Fibroblast of lung (primary cell): ENCODE data around the gene TMEM82.

Experiments used
- CTCF ChIP-seq, 2 donors: IDR thresholded peaks in 1 of 2; conservative IDR thresholded peaks in 1 of 2; 1 replicate in 1 of 2; 2 replicates in 1 of 2; pipeline ENCODE4 v1.5.1; 2011 to 2012; ENCODE audit warnings: low read length in 2 of 2, control low read depth in 1 of 2, inconsistent platforms in 1 of 2, low read depth in 1 of 2, mild to moderate bottlenecking in 1 of 2
- EZH2 ChIP-seq: IDR thresholded peaks from 2 replicates; pipeline ENCODE4 v1.5.1; 2012; ENCODE audit warnings: low read length, control low read depth, mild to moderate bottlenecking; ENCODE audit errors: missing control alignments

GRCh38 chr1:15727424-15727823 lies 14.9 kb upstream of the TMEM82 start:
- no peak for TF ChIP-seq CTCF (conservative IDR thresholded peaks at IDR 0.05 in 1 of 2, IDR thresholded peaks at IDR 0.05 in 1 of 2; ENCODE audit: low read depth in 1 of 2, low read length in 2 of 2)
- TF ChIP-seq EZH2, result no peak
